OCI-LY3 (cell line): Measurements from ENCODE around the gene ADGRL1.

Source experiments
- CTCF ChIP-seq: fragments of 200-600, 300-600 bp; sonication (generic); IDR thresholded peaks from 2 replicates; pipeline ENCODE4 v1.5.1; 2014; ENCODE audit warnings: antibody characterized with exemption, low read length, low read depth
- EZH2phosphoT487 ChIP-seq: fragments of 200-600 bp; shearing (Covaris generic); IDR thresholded peaks from 2 replicates; pipeline ENCODE4 v1.6.1; 2018; ENCODE audit warnings: antibody characterized with exemption, mixed run types, low read depth

- TF ChIP-seq CTCF (no peak), EZH2phosphoT487 (no peak)
Observed at GRCh38 chr19:14160017-14160703, 45.8 kb downstream of the ADGRL1 start.
